H1 (cell line): ENCODE results near the gene SYNPR. TPM values are rescaled to one million over a fixed set of nuclear protein-coding genes. Genes with fewer than 3 reads are reported as not detected.

ENCODE experiments used
- ATF3 ChIP-seq: IDR thresholded peaks from 2 replicates; pipeline ENCODE4 v1.6.1; 2011; ENCODE audit warnings: low read depth, mild to moderate bottlenecking, low read length; ENCODE audit not compliant: insufficient read depth
- CEBPB ChIP-seq: IDR thresholded peaks from 2 replicates; pipeline ENCODE4 v1.6.1; 2012; ENCODE audit warnings: low read depth, low read length
- CTCF ChIP-seq, 3 experiments: IDR thresholded peaks; 1 replicate in 2 of 3; 2 replicates in 1 of 3; pipeline versions ENCODE4 v1.5.1 to v1.6.1; 2011; ENCODE audit warnings: low read length in 3 of 3, mild to moderate bottlenecking in 3 of 3, inconsistent platforms in 2 of 3, low read depth in 1 of 3, moderate library complexity in 1 of 3; ENCODE audit not compliant: insufficient read depth in 1 of 3; ENCODE audit errors: control extremely low read depth in 1 of 3
- E2F6 ChIP-seq: IDR thresholded peaks from 2 replicates; pipeline ENCODE4 v1.6.1; 2012; ENCODE audit warnings: inconsistent platforms
- EP300 ChIP-seq, 2 experiments: IDR thresholded peaks; 1 replicate in 1 of 2; 2 replicates in 1 of 2; pipeline ENCODE4 v1.6.1; 2011 to 2012; ENCODE audit warnings: low read depth in 2 of 2, low read length in 2 of 2, mild to moderate bottlenecking in 2 of 2, borderline replicate concordance in 1 of 2, inconsistent platforms in 1 of 2, moderate library complexity in 1 of 2
- GABPA ChIP-seq: IDR thresholded peaks from 2 replicates; pipeline ENCODE4 v1.6.1; 2011; ENCODE audit warnings: mild to moderate bottlenecking, low read length, moderate library complexity, borderline replicate concordance; ENCODE audit not compliant: insufficient read depth
- RNF2 ChIP-seq: fragments of 200-900, 300-1000 bp; sonication (generic); IDR thresholded peaks from 2 replicates; pipeline ENCODE4 v1.7.1; 2016; ENCODE audit warnings: borderline replicate concordance, low read depth, mild to moderate bottlenecking, antibody characterized with exemption, low read length; ENCODE audit not compliant: poor library complexity, severe bottlenecking; ENCODE audit errors: missing control alignments
- TAF1 ChIP-seq: IDR thresholded peaks from 2 replicates; pipeline ENCODE4 v1.6.1; 2011; ENCODE audit warnings: mild to moderate bottlenecking, low read depth, low read length
- polyA plus RNA-seq, 7 experiments: library from polyadenylated mRNA; depleted of rRNA in 3 of 7; stranded (reverse) in 5 of 7; unstranded in 2 of 7; fragments of >200 nt in 5 of 7; fragments of 200-250 nt in 2 of 7; gene quantifications; 1 replicate in 5 of 7; 2 replicates in 1 of 7; 4 replicates in 1 of 7; pipeline versions ENCODE4 v1.2.1 to v1.2.3, GENCODE V29; 2011 to 2013; ENCODE audit warnings: missing spikeins in 2 of 7, mixed read lengths in 2 of 7
- total RNA-seq: library from RNA; stranded (reverse); fragmentation: NEBNext Ultra II Directional; extraction: Animal tissue kit (Norgen Biotek cat#: 25700); gene quantifications from 2 replicates; pipeline ENCODE4 v1.2.1, GENCODE V29; 2021

SYNPR gene
- total and polyA plus RNA-seq, 2 of the 8 experiments (the other 6 are each of a cell fraction or from before 2014, with no cell fraction given), result 0.39 to 0.99 TPM

GRCh38 chr3:63240381-63240902 lies 37.7 kb upstream of the SYNPR start (continued):
- TF ChIP-seq CTCF (IDR thresholded peaks at IDR 0.05; ENCODE audit: control extremely low read depth in 1 of 3, insufficient read depth in 1 of 3, low read depth in 1 of 3, low read length in 3 of 3) (no peak), EP300 (IDR thresholded peaks at IDR 0.05; ENCODE audit: borderline replicate concordance in 1 of 2, low read depth in 2 of 2, low read length in 2 of 2) (no peak), E2F6 (no peak), ATF3 (no peak), RNF2 (no peak), TAF1 (no peak), GABPA (no peak), CEBPB (no peak)
